ENCODE data around the gene KIAA1671.

Gene KIAA1671

DNA sequence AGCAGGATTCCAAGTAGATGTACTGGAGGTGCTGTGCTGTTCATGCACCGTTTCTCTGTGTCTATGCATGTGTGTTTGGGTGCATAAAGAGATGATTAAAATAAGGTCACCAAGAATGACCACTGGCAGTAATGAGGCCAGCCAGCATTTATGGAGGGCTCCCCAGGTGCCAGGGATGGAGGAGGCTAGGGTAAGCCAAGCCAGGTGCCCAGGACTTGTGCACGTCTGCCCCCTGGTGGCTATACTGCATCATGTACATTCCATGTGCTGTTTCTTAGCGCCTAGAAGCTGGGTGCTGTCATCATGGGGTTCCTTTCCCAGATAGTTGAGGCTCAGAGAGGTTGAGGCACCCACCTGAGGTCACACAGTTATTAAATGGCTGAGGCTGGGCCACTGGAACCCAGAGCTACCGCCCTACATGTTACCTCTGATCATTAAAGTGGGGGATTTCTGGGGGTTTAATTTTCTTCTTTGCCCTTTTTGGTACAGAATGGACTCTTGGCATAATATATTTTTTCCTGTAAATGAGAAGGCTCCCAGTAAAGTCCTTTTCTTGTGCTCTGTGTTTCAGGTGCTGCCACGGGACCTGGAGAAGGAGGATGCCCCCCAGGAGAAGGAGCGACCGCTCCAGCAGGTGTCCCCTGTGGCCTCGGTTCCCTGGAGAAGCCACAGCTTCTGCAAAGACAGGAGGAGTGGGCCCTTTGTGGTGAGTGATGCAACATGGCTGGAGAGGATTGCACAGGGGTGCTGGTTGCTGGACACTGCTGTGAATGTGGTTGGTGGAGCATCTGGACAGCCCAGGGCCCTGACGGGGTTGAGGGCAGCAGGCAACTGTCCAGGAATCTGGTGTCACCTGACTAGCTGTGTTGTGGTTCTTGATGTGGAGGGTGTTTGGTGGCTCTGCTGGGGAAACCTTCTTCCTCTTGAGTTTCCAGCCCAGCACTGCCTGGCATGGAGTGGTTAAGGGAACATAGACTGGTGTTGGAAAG, 96.4 kb downstream of the KIAA1671 start:
- no peak overlapping the region for H3K4me3 ChIP-seq
- peaks cover 0 to 7% (median 5%) of the 10 kb centered on the region in 10 experiments; a peak in 8 of 20 replicates for H3K4me1 ChIP-seq
- peaks cover 0 to 4% (median 0%) of the 10 kb centered on the region in 11 experiments; a peak in 2 of 22 replicates for H3K36me3 ChIP-seq
- no peaks in the 10 kb centered on the region for H3K27me3 ChIP-seq
- 0 out of 22 replicates have a peak overlapping the region, but pooled peaks of 2 of the 11 experiments have one; percentile 4 to 20 for H3K4me2 ChIP-seq
- peaks cover 0 to 7% (median 0%) of the 10 kb centered on the region in 11 experiments; a peak in 3 of 22 replicates for H4K20me1 ChIP-seq
- H3K9me3 ChIP-seq (replicated peaks in 1 of 11) = peaks cover 0 to 9% (median 6%) of the 10 kb centered on the region in 11 experiments; a peak in 16 of 22 replicates
- H3K27ac ChIP-seq = no peak overlapping the region
- H3K9ac ChIP-seq = no peak overlapping the region
- TF ChIP-seq Cebpa-rat (IDR thresholded peaks at IDR 0.05) = 0 out of 22 replicates have a peak, but pooled peaks of 1 of the 11 experiments have one; percentile 8

DNA sequence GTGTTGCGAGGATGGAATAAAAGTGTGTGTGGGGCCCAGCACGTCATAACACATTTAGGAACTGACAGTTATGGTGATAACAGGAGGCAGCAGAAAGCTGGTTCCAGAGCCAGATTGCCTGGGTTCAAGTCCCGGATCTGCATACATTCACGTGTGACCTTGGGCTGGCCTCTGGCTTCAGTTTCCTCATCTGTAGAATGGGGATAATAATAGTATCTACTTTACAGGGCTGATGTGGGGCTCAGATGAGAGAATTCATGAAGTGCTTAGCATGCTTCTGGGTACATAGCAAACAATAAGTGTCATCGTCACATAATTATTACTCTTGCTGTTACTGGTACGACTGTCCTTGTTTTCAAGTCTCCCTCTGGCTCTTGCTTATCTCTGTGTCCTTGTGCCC, 97.3 kb downstream of the KIAA1671 start:
- Histone ChIP-seq H3K4me2 (no peak overlapping the region), H3K27ac (no peak overlapping the region), H3K4me3 (no peak overlapping the region), H4K20me1 (peaks cover 0 to 7% (median 0%) of the 10 kb centered on the region in 11 experiments; a peak in 3 of 22 replicates), H3K9ac (no peak overlapping the region), H3K9me3 (replicated peaks in 1 of 11) (peaks cover 0 to 9% (median 6%) of the 10 kb centered on the region in 11 experiments; a peak in 16 of 22 replicates), H3K36me3 (peaks cover 0 to 4% (median 0%) of the 10 kb centered on the region in 11 experiments; a peak in 2 of 22 replicates), H3K4me1 (peaks cover 0 to 7% (median 5%) of the 10 kb centered on the region in 10 experiments; a peak in 8 of 20 replicates), H3K27me3 (no peaks in the 10 kb centered on the region)
- TF ChIP-seq Cebpa-rat (IDR thresholded peaks at IDR 0.05) = no peak

DNA sequence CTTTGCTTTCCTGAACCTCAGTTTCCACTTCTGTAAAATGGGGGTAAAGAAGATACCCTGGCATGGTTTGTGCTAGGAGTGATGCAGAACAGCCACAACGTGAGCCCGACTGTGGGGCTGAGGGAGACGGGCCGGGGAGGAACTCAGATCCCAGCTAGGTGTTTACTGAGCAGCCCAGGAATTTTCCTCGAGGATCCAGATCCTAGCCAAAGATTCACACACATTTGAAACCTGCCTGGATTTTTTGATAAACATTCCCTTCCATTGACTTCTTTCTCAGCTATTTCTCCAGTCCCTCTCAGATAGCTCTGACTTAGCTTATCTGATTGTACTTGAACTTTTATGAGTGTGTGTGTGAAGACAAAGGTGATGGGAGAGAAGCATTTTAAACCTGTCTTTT, 98.0 kb downstream of the KIAA1671 start:
- no peaks in the 10 kb centered on the region for H3K27me3 ChIP-seq
- no peak overlapping the region for H3K4me3 ChIP-seq
- peaks cover 0 to 7% (median 0%) of the 10 kb centered on the region in 11 experiments; a peak in 3 of 22 replicates for H4K20me1 ChIP-seq
- peaks cover 0 to 4% (median 0%) of the 10 kb centered on the region in 11 experiments; a peak in 2 of 22 replicates for H3K36me3 ChIP-seq
- H3K4me1 ChIP-seq = peaks cover 0 to 7% (median 5%) of the 10 kb centered on the region in 10 experiments; a peak in 8 of 20 replicates
- TF ChIP-seq Cebpa-rat (IDR thresholded peaks at IDR 0.05) = no peak
- H3K27ac ChIP-seq = no peak overlapping the region
- H3K9me3 ChIP-seq (replicated peaks in 1 of 11) = peaks cover 0 to 9% (median 6%) of the 10 kb centered on the region in 11 experiments; a peak in 16 of 22 replicates
- no peak overlapping the region for H3K4me2 ChIP-seq
- no peak overlapping the region for H3K9ac ChIP-seq

DNA sequence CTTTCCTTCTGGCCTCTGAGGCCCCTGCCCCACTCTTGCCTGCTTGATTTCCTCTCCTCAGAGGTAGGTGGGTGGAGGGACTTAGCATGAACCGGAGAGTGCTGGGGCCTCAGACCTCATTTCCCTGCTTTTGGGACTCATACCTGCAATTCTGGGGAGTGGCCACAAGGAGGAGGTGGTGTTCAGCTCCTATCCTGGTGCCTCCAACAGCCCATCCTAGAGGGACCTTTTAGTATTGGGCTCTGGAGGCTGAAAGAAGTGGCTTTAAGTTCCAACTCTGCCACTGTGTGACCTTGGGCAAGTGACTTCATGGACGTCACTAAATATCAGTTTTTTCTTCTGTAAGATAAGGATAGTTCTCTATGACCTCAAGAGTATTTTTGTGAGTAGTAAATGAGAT, 98.6 kb downstream of the KIAA1671 start:
- no peak overlapping the region for H3K4me3 ChIP-seq
- H3K9ac ChIP-seq = no peak overlapping the region
- H3K4me1 ChIP-seq = peaks cover 0 to 7% (median 5%) of the 10 kb centered on the region in 10 experiments; a peak in 8 of 20 replicates
- H3K4me2 ChIP-seq = no peak overlapping the region
- H3K27ac ChIP-seq = no peak overlapping the region
- H3K36me3 ChIP-seq = peaks cover 0 to 4% (median 0%) of the 10 kb centered on the region in 11 experiments; a peak in 2 of 22 replicates
- no peak for TF ChIP-seq Cebpa-rat (IDR thresholded peaks at IDR 0.05)
- peaks cover 0 to 9% (median 6%) of the 10 kb centered on the region in 11 experiments; a peak in 16 of 22 replicates for H3K9me3 ChIP-seq (replicated peaks in 1 of 11)
- H4K20me1 ChIP-seq = peaks cover 0 to 7% (median 0%) of the 10 kb centered on the region in 11 experiments; a peak in 3 of 22 replicates
- no peaks in the 10 kb centered on the region for H3K27me3 ChIP-seq

DNA sequence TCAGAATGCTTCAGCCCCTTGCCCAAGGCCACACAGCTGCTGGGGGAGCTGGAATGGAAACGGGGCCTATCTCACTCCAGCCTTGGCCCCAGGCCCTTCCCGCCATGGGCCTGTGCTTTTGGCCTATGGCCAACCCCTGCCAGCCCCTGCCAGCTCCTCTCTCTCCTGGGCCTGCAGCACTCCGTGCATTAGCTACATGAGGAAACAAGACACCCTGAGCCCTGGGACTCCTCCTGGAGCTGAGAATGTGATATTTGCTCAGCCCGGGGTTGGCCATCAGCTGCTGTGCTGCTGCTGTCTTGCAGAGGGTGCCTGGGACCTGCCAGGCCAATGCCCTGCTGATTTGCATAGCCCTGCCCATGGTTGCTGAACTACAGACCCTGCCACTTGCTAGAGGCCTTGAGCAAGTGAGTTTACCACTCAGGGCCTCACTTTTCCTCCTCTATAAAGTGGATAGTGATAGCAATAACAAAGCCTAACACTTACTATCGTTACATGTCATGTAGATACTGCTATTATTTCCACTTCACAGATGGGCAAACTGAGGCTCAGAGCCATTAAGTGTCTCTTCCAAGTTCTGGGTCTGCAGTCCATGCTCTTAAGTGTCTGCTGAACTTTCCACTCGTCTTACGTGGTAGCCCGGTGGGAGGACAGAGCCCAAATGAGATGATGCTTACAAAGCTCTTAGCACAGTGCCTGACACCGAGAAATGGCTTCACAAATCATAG, 99.6 kb downstream of the KIAA1671 start:
- no peak for TF ChIP-seq Cebpa-rat (IDR thresholded peaks at IDR 0.05)
- no peak overlapping the region for H3K4me3 ChIP-seq
- no peak overlapping the region for H3K27ac ChIP-seq

DNA sequence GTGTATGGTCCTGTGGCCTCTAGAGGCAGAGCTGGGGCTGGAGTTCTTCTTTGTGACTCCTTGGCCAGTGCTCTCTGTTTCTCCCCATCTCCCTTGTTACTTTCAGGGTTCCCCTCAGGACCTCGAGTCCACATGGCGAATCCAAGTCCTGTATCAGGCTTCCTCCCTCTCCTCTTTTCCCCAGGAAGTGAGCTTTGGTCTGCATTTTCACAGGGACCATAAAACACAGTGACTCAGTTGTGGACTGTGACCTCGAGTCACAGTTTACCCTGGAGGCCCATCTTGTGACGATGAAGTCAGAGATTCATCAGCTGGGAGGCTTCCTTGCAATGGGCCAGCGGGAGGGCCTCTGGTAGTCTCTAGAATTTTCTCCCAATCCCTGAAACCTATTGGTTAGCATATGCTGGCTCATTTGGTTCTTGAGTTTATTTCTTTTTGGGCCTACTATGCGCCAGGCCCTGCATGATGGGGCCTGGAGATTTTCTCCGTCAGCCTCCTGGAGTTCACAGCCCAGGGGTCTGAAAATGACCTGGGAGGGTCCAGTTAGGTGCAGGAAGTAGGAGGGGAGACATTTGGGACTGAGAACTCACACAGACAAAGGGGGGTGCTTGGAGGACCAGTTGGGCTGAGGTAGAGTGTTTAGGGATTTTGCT, 100.8 kb downstream of the KIAA1671 start:
- Histone ChIP-seq H4K20me1 (peaks cover 0 to 7% (median 0%) of the 10 kb centered on the region in 11 experiments; a peak in 3 of 22 replicates), H3K27ac (no peak overlapping the region), H3K4me3 (no peak overlapping the region), H3K4me2 (no peak overlapping the region), H3K9ac (no peak overlapping the region), H3K4me1 (peaks cover 0 to 7% (median 5%) of the 10 kb centered on the region in 10 experiments; a peak in 8 of 20 replicates), H3K9me3 (replicated peaks in 1 of 11) (peaks cover 0 to 9% (median 6%) of the 10 kb centered on the region in 11 experiments; a peak in 16 of 22 replicates), H3K36me3 (peaks cover 0 to 4% (median 0%) of the 10 kb centered on the region in 11 experiments; a peak in 2 of 22 replicates), H3K27me3 (no peaks in the 10 kb centered on the region)
- TF ChIP-seq Cebpa-rat (IDR thresholded peaks at IDR 0.05) = no peak

More for the DNA sequence above, 99.6 kb downstream of the KIAA1671 start:
- Histone ChIP-seq H3K4me2 (no peak overlapping the region), H3K9me3 (replicated peaks in 1 of 11) (peaks cover 0 to 9% (median 6%) of the 10 kb centered on the region in 11 experiments; a peak in 16 of 22 replicates), H3K9ac (no peak overlapping the region), H3K27me3 (no peaks in the 10 kb centered on the region), H3K4me1 (peaks cover 0 to 7% (median 5%) of the 10 kb centered on the region in 10 experiments; a peak in 8 of 20 replicates), H3K36me3 (peaks cover 0 to 4% (median 0%) of the 10 kb centered on the region in 11 experiments; a peak in 2 of 22 replicates), H4K20me1 (peaks cover 0 to 7% (median 0%) of the 10 kb centered on the region in 11 experiments; a peak in 3 of 22 replicates)

DNA sequence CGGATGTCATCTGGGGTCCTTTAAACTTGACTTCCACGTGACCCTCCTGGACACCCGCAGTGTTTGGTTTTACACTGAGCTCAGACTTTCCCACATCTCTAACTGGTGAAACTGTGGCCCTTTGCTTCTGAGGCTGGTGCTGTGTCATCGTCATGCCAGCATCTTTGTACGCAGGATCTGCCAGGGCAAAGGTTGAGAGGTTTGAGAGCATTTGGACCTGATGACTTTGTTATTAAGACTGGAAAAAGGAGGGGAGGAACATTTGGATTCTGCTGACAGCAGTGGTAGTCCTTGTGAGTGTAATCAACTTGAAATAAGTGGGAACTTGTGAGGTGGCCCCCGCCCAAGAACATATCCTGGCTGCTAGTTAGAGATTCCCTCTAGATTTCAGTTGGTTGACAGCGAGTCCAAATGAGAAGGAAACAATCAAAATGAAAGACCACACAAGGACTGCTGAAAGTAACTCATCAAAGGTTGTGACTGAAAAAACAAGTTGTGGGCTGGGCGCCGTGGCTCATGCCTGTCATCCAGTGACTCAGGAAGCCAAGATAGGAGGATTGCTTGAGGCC, 102.5 kb downstream of the KIAA1671 start:
- 0 out of 22 replicates have a peak overlapping the region, but pooled peaks of 1 of the 11 experiments have one; percentile 8 for H3K9ac ChIP-seq
- H3K4me1 ChIP-seq = no peaks in the 10 kb centered on the region
- H4K20me1 ChIP-seq = no peaks in the 10 kb centered on the region; a peak in 1 of 22 replicates
- peaks cover 0 to 9% (median 6%) of the 10 kb centered on the region in 11 experiments; a peak in 16 of 22 replicates for H3K9me3 ChIP-seq (replicated peaks in 1 of 11)
- H3K27me3 ChIP-seq = no peaks in the 10 kb centered on the region
- H3K36me3 ChIP-seq = peaks cover 0 to 4% (median 0%) of the 10 kb centered on the region in 11 experiments; a peak in 2 of 22 replicates
- no peak overlapping the region for H3K4me3 ChIP-seq
- H3K27ac ChIP-seq = no peak overlapping the region
- no peak overlapping the region for H3K4me2 ChIP-seq
- no peak for TF ChIP-seq Cebpa-rat (IDR thresholded peaks at IDR 0.05)
